Measurements from ENCODE around the gene CNTNAP5. TPM values are rescaled to one million over a fixed set of nuclear protein-coding genes. Genes with fewer than 3 reads are reported as not detected.

Gene CNTNAP5
- total and polyA plus RNA-seq, 12 donors = 0.08 to 4.9 (median 0.96) TPM; not detected in 5

- intact Hi-C loops (cut with DNase I) = no loop called here
- no peak overlapping the region for H3K27ac ChIP-seq
- no peak for DNase-seq
- 71 to 91% (median 85%) methylated on average over 3 of the region's 3 CpGs for WGBS, 4 donors
- no peaks in the 10 kb centered on the region for H3K27me3 ChIP-seq
- TF ChIP-seq POLR2A (IDR thresholded peaks at IDR 0.05) (no peak), CTCF (IDR thresholded peaks at IDR 0.05) (no peak)
- no peaks in the 10 kb centered on the region for H3K36me3 ChIP-seq (replicated peaks in 1 of 2)
- no peaks in the 10 kb centered on the region for H3K4me1 ChIP-seq (replicated peaks in 1 of 2)
- no peak overlapping the region for H3K4me3 ChIP-seq
- H3K9me3 ChIP-seq (replicated peaks in 1 of 3) = no peaks in the 10 kb centered on the region
Measured at GRCh38 chr2:124138076-124138475, 113.0 kb downstream of the CNTNAP5 start.

DNA sequence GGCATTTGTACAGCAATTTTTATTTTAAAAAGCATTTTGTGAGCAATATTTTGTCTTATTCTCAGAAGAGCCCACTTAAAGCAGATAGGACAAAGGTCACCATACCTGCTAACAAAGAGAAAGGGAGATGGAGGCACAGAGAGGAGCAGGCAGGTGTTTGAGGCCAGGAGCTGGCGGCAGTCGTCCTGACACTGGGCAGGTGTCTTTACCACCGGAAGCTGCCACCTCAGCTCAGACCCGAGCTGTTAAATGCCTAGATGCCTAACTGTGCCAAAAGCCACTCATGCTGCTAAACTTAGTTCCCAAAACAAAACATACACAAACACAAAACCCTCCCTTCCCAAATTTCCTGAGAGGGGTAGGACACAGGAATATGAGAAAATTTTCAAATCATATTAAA lies 120.9 kb downstream of the CNTNAP5 start:
- WGBS, 4 donors = 68 to 82% (median 76%) methylated on average over 4 of the region's 4 CpGs

GRCh38 chr2:124147552-124147951 lies 122.5 kb downstream of the CNTNAP5 start:
- no peak overlapping the region for H3K27ac ChIP-seq
- H3K36me3 ChIP-seq (replicated peaks in 1 of 2) = no peaks in the 10 kb centered on the region
- WGBS, 4 donors = 77 to 85% (median 80%) methylated on average over 6 to 9 of the region's 9 CpGs
- no peaks in the 10 kb centered on the region for H3K4me1 ChIP-seq (replicated peaks in 1 of 2)
- intact Hi-C loops (cut with DNase I) = no loop called here
- DNase-seq = no peak
- no peaks in the 10 kb centered on the region for H3K9me3 ChIP-seq (replicated peaks in 1 of 3)
- no peaks in the 10 kb centered on the region for H3K27me3 ChIP-seq
- TF ChIP-seq POLR2A (IDR thresholded peaks at IDR 0.05) = no peak
- H3K4me3 ChIP-seq = no peak overlapping the region

More for the DNA sequence above, 120.9 kb downstream of the CNTNAP5 start:
- Histone ChIP-seq H3K4me3 (no peak overlapping the region), H3K27ac (no peak overlapping the region), H3K27me3 (no peaks in the 10 kb centered on the region), H3K36me3 (replicated peaks in 1 of 2) (no peaks in the 10 kb centered on the region), H3K9me3 (replicated peaks in 1 of 3) (no peaks in the 10 kb centered on the region), H3K4me1 (replicated peaks in 1 of 2) (no peaks in the 10 kb centered on the region)
- no peak for DNase-seq
- TF ChIP-seq CTCF (IDR thresholded peaks at IDR 0.05) = no peak
- TF ChIP-seq POLR2A (IDR thresholded peaks at IDR 0.05) = no peak
- intact Hi-C loops (cut with DNase I) = no loop called here

GRCh38 chr2:124149571-124149970 lies 124.5 kb downstream of the CNTNAP5 start:
- no peak for DNase-seq
- intact Hi-C loops (cut with DNase I) = no loop called here
- TF ChIP-seq CTCF (IDR thresholded peaks at IDR 0.05) (no peak), POLR2A (IDR thresholded peaks at IDR 0.05) (no peak)
- H3K27me3 ChIP-seq = no peaks in the 10 kb centered on the region
- no peak overlapping the region for H3K4me3 ChIP-seq
- 47 to 63% (median 49%) methylated on average over 5 to 6 of the region's 6 CpGs for WGBS, 4 donors
- no peak overlapping the region for H3K27ac ChIP-seq
- H3K36me3 ChIP-seq (replicated peaks in 1 of 2) = no peaks in the 10 kb centered on the region
- no peaks in the 10 kb centered on the region for H3K4me1 ChIP-seq (replicated peaks in 1 of 2)
- no peaks in the 10 kb centered on the region for H3K9me3 ChIP-seq (replicated peaks in 1 of 3)

DNA sequence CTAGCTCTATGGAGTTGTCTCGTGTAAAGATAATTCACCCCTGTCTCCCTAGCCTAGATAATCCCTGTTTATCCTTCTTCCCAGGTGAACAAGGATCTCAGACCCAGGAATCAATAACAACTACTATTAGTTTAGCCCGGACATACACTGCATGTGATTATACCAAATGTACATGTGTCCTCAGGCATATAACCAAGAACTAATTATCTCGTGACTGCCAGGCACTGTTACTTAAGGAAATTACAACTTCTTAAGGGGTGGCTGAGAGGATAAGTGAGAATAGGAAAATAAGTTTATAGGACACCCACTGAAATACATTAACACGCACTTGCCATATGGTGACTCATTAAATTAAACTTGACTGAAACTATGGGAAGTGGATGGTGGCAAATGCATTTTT lies 126.6 kb downstream of the CNTNAP5 start:
- Histone ChIP-seq H3K27ac (no peak overlapping the region), H3K36me3 (replicated peaks in 1 of 2) (no peaks in the 10 kb centered on the region), H3K9me3 (replicated peaks in 1 of 3) (no peaks in the 10 kb centered on the region), H3K4me3 (no peak overlapping the region), H3K27me3 (no peaks in the 10 kb centered on the region), H3K4me1 (replicated peaks in 1 of 2) (no peaks in the 10 kb centered on the region)
- WGBS, 4 donors = 74 to 83% (median 77%) methylated on average over 4 of the region's 4 CpGs
- intact Hi-C loops (cut with DNase I) = no loop called here
- DNase-seq = no peak
- TF ChIP-seq CTCF (IDR thresholded peaks at IDR 0.05) (no peak), POLR2A (IDR thresholded peaks at IDR 0.05) (no peak)
